ENCODE results near the gene DBH. TPM values are rescaled to one million over a fixed set of nuclear protein-coding genes. Genes with fewer than 3 reads are reported as not detected.

The DBH gene
- total RNA-seq, 2 donors from 2014 or later: not detected

- TF ChIP-seq POLR2A (IDR thresholded peaks at IDR 0.05): no peak
- no peak for TF ChIP-seq CTCF (IDR thresholded peaks at IDR 0.05)
- Histone ChIP-seq H3K36me3 (replicated peaks in 1 of 2; ENCODE audit: insufficient read depth in 1 of 2, low read depth in 2 of 2) (no peaks in the 10 kb centered on the region), H3K9me3 (no peaks in the 10 kb centered on the region), H3K4me3 (no peak overlapping the region), H3K27ac (no peak overlapping the region), H3K27me3 (no peaks in the 10 kb centered on the region), H3K4me1 (no peaks in the 10 kb centered on the region)
- ATAC-seq (no peak), DNase-seq (no peak)
- WGBS, 2 donors: 79 to 84% methylated on average over 12 of the region's 12 CpGs
- intact Hi-C loops (cut with DNase I): no loop called here
Measured at GRCh38 chr9:133650026-133650425, 13.9 kb downstream of the DBH start.

DNA sequence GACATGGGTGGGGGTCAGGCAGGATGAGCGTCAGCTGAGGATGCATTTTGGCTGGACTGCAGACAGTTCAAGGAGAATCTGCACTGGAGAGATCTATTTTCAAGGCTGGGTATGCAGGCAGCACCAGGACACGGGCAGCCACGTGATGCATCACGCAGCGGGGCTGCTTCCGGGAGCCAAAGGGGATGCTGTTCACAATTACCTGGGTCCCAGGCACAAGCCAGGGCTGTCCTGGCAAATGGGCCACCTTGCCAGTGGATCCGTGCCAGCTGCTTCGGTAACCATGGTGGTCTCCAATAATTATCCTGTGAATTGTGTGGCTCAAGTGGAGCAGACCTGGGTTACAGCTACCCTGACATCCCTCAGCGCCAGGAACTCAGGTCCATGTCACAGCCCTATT lies 17.5 kb downstream of the DBH start:
- TF ChIP-seq CTCF (IDR thresholded peaks at IDR 0.05) (no peak), POLR2A (IDR thresholded peaks at IDR 0.05) (no peak)
- Histone ChIP-seq H3K4me1 (peaks cover 18% of the 10 kb centered on the region), H3K27ac (no peak overlapping the region), H3K36me3 (replicated peaks in 1 of 2; ENCODE audit: insufficient read depth in 1 of 2, low read depth in 2 of 2) (no peaks in the 10 kb centered on the region), H3K4me3 (no peak overlapping the region), H3K27me3 (no peaks in the 10 kb centered on the region), H3K9me3 (no peaks in the 10 kb centered on the region)
- ATAC-seq: no peak
- DNase-seq: no peak
- intact Hi-C loops (cut with DNase I): no loop called here
- 50 to 69% methylated on average over 9 of the region's 9 CpGs for WGBS, 2 donors

- peaks cover 29% of the 10 kb centered on the region for H3K4me1 ChIP-seq
- no peaks in the 10 kb centered on the region for H3K9me3 ChIP-seq
- TF ChIP-seq POLR2A (IDR thresholded peaks at IDR 0.05): no peak
- no peak for TF ChIP-seq CTCF (IDR thresholded peaks at IDR 0.05)
- intact Hi-C loops (cut with DNase I): no loop called here
- WGBS, 2 donors: 19 to 47% methylated on average over 12 to 37 of the region's 38 CpGs
- no peak overlapping the region for H3K4me3 ChIP-seq
- no peak for DNase-seq
- H3K27ac ChIP-seq: no peak overlapping the region
- H3K27me3 ChIP-seq: no peaks in the 10 kb centered on the region
- ATAC-seq: no peak
- no peaks in the 10 kb centered on the region for H3K36me3 ChIP-seq (replicated peaks in 1 of 2; ENCODE audit: insufficient read depth in 1 of 2, low read depth in 2 of 2)
Measured at GRCh38 chr9:133654736-133655657, 18.8 kb downstream of the DBH start.

- no peaks in the 10 kb centered on the region for H3K27me3 ChIP-seq
- H3K4me3 ChIP-seq: no peak overlapping the region
- H3K27ac ChIP-seq: no peak overlapping the region
- no peak for TF ChIP-seq CTCF (IDR thresholded peaks at IDR 0.05)
- no peak for TF ChIP-seq POLR2A (IDR thresholded peaks at IDR 0.05)
- peaks cover 29% of the 10 kb centered on the region for H3K4me1 ChIP-seq
- no peaks in the 10 kb centered on the region for H3K36me3 ChIP-seq (replicated peaks in 1 of 2; ENCODE audit: insufficient read depth in 1 of 2, low read depth in 2 of 2)
- DNase-seq (no peak), ATAC-seq (no peak)
- intact Hi-C loops (cut with DNase I): no loop called here
- 48% methylated on average over 6 of the region's 14 CpGs; no CpG with 5 or more reads in 1 of the 2 donors for WGBS, 2 donors
- no peaks in the 10 kb centered on the region for H3K9me3 ChIP-seq
Measured at GRCh38 chr9:133655701-133656100, 19.5 kb downstream of the DBH start.

Data from body of pancreas (tissue), 4 donors.